ELF-1 (cell line): ENCODE measurements around the gene HOXA11.

ENCODE experiments used
- DNase-seq: peaks from one replicate; pipeline ENCODE4 v3.0.0-alpha.2; 2016; ENCODE audit warnings: low read depth, low spot score

Gene HOXA11

DNA sequence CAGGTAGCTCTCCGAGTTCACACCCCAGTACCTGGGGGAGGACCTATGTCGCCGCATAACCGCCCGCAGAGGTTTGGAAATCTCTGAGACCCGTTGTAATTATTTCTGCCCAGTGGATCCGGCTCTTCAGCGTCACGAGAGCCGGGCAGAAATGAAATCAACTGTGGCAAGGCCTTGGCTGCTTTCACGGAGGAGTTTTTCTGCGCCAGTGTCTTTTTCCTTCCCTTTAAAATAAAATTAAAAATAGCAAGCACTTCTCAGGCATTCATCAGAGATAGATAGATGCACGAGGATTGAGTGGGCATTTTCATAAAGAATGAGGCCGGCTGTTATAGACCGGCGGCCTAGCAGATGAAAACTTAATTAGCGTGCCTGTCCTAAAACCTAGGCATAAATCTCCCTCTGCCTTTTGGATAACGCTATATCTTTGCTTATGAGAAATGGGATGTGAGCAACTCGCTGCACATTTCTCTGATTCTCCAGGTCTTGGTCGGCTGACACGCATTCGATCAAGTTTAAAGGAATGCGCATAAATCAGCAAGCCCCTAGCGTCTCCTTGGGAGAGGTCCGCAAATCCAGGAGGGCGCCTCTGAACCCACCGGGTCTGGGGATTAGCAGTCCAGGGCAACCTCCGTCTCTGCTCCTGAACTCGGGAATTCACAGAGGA, 8.4 kb upstream of the HOXA11 start:
- peak; percentile 50 for DNase-seq

DNA sequence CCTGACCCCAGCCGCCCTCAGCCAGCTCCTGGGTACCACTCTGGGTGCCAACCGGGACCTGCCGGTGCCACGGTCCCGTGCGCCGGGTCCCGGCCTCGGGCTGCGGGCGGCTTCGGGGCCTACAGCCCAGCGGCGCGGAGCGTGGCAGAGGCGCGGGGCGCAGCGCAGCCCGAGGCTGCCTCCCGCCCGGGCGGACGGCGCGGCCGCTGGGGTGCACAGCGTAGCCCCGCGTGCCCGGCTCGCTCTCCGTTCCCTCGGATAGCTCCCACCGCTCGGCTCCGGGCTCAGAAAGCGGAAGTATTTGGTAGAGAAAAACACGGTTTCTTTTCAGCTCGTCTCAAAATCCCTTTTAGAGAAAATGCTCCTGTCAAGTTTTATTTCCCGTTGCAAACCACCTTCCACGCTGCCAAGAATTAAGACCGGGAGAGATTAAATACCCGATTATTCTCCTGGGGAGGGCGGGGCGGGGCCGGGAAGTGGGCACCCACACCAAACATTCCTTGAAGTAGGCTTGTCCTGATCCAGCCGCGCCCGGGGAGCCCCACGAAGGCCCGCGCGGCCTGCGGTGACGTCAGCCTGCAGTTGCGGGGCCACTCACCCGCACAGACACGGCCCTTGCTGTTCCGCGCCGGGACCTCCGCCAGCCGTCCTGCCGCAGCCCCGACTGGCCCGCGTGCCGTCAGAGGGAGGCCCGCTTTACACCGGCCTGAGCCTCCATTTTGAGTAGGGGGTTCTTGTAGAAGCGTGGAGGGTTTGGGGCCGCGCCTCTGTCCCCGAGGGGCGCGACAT, 7.7 kb upstream of the HOXA11 start:
- peak; percentile 22 for DNase-seq

DNA sequence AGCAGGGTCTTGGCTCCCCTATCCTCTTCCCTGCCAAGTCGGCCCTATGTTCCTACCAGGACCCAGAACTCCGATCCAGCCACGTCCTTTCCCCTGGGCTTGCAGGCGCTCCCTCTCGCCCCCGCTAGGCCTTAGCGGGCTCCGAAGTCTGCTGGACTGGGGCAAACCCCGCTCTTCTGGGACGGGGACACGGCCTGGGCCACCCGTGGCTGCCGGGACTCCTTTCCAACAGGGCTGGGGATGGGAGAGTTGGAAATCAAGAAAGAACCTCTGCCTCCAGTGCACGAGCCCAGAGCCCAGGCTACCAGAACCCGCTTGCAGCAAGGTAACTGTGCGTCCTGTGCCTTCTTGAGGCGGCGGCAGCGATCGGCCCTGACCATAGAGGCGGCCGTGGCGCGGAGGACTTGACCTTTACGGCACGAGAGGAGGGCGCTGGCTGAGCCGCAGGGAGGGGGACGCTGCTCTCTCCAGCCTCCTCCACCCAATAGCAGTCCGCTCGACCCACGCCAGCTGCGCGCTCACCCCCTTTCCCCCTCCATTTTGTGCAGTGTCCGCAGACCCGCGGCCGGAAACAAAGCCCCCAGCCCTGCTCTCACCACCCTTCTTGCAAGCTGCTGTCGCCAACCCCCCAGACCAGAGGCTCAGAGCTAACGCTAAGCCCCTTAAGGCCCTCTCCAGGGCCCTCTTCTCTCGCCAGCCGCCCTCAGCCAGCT, 7.0 kb upstream of the HOXA11 start:
- peak; percentile 58 for DNase-seq

DNA sequence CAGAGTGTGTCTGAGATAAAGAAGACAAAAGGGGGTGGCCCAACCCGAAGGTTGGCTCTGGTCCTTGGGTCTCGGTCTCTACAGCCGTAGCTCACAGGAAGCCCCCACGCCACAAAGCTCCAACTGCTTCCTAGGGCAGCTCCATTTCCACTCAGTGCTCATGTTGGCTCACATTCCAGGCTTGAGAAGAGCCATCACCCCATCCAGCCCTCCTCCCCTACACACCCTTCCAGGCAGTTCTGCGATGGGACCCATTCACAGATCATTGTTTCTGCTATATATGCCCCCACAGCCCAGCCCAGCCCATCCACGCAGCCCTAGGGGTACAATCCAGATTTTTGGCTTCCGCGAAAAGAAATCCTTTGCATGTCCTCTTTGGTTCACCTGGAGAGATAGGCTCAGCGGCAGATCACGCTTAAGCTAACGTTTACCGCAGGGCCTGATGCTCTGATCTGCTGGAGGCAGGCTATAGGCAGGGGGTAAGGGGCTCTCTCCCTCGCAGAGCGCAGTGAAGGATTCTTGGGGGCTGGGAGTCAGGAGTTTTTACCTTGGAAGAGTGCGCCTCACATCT, 6.2 kb upstream of the HOXA11 start:
- peak; percentile 32 for DNase-seq

DNA sequence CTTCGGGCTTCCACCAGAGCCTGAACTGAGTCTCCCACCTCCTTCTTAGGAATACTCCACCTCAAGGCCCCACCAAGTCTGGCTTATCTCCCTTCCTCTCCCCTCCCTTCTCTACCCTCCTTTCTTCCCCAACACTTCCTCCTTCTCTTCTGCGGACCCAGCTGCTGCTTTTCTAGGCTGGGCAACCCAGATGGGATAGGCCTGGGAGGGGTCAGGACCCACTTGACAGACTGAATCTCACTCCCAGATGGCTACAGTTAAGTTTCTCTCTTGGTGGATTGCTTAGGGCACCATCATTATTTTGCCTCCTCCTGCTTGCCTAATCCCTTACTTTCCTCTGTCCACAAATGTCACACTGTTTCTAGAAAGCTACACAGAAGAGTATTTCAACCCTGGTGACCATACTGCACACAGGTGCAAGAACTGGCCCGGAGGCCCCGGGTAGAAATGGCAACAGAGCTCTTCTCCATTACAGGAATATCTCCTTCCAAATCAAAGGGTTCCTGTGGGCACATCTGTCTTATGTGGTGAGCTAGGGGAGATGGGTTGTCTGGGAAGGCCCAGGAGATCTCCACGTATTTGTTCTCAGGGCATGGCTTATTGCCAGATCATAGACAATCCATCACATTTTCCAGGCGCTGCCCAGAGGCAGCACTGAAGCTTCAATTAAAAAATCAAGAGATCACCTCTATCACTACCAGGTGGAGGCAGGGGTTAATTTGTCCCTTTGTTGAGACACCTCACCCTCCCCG, 5.1 kb upstream of the HOXA11 start:
- no peak for DNase-seq

DNA sequence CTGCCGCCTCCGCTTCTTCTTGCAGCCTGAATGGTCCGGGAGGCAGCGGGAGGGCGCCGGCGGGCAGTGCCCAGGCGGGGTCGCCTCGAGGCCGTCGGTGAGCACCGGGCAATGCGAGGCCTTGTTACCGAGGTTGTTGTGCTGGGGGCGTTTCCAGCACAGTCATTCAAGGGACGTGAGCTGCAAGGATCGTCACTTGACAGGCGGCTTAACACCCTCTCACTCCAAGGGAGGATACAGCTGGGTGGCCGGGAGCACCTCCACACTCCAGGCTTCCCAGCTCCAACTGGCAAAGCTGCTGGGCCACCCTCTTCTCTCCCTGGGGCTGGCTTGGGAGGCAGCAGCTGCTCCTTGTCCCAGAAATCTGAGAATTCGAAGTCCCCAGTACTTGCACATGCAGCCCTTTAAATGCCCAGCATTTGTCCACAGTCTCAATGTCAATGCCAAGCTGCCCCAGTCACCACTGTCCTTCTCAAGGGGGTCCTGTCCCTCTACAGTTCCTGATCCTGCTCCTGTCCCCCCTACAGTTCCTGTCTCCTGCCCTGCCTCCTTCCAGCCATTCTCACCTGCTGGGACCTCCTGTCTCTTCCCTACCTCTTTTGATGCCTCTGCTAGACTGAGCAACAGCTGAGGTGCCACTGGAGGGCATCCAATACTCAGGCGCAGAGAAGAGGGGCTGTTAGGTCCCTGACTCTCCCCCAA, 4.4 kb upstream of the HOXA11 start:
- DNase-seq: peak; percentile 55

DNA sequence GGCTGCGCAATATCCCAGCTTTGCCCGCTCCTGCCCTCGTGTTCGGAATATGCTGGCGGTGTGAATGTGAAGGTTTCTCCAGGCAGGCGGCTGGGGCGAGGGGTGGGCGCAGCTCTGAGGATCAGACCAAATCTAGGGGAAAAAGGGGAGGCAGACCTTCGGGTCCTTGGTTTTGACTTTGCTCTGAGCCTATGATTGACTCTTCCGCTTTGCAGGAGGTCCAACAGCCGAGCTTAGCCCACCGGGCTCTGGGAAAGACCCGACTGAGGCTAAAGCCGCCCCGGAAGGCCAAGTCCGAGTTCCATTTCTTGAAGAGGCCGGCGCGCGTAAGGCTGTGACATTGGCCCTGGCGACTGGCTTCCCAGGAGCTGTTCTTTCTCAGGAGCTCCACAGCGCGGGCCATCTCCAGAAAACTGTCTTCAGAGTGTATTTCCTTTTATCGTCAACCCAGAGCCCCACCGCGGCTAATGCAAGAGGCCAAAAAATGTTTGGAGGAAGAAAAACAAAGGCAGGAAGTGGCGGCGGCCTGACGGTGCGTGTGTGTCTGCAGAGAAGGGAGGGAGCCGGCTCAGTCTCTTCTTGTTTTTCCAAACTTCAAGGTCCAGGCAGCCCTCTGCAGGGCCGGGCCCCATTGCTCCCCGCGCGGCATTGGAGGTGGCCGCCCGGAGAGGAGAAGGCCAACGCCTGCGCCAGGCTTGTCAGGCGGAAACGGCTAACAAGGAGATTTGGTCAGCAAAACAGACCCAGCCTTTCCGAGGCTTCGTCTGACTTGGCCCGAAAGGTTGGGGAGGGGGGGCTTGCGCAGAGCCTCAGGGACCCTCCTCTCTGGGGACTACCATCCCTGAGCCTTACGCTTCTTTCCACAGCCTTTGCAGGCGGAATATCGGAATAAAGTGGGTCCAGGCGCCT, 3.6 kb upstream of the HOXA11 start:
- peak; percentile 55 for DNase-seq

DNA sequence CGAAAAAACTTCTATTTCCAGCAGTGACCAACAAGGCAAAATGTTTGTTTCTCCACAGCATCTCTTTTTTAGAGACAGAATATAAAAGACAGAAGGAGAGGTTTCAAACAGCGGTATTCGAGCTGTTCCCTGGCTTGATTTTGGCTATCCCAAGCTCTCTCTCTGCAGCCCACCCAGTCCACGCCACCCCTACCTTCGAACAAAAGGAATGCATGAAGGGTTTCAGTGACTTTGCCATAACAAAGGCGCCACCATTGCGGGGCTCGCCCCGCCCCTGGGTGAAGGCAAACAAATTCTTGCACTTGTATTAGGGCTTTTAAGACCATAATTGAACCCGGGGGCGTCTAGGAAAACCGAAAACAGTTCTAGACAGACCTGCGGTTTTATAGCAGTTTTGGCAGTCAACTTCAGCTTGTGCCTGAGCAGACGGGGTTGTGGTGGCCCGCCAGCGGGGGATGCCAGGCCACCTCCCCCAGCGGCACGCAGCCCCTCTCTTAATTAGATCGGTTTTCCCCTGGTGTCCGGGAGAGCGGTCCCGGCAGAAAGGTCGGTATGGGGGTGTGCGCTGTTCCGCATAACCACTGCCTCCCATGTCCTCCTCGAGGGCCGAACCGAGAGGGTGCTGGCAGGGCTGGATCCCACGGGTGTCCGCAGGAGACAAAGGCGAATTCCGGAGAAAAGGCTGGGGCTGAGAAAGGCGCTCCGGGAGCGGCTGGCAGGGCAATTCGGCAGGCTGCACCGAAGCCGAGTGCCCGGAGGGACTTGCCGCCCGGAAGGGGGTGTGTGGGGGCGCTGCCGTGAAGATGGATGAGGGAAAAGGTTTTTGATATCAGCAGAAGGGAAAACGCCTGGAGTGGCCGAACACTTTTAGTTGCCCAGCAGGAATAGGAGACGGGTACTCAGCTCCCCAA, 2.7 kb upstream of the HOXA11 start:
- DNase-seq: peak; percentile 43

DNA sequence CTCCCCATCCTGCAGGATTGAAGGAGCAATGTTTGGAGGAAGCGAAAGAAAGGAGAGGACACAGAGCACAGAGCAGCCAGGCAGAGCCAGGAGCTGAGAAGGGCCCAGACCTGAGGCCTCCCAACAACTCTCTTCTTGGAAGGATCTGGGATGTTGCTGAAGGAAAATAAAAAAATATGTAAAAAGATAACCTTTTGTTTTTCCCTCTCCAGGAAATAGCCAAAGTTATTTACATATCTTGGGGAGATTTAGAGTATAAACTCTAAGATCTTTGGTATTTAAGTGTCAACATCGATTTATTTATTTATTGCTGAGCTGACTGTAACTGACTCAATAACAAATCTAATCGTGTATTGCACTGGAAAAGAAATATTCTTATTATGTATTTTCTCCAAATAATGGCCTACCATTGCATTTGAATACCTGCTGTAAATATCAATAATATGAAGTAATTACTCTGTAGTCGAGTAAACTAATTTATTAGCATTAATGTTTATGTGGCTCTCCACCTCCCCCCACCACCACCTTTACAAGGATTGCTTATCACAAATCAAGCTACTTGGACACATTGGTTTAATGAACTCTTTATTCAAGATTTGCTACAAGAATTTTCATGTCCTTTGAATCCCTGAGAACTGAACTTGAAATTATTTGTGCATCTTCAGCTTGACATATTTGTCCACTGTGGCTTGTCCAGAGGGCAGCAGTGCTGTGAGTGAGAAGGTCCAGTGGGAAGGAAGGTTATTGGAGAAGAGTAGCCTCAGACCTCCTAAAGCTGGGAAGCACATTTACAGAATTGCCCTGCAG, 1.8 kb upstream of the HOXA11 start:
- peak; percentile 10 for DNase-seq

DNA sequence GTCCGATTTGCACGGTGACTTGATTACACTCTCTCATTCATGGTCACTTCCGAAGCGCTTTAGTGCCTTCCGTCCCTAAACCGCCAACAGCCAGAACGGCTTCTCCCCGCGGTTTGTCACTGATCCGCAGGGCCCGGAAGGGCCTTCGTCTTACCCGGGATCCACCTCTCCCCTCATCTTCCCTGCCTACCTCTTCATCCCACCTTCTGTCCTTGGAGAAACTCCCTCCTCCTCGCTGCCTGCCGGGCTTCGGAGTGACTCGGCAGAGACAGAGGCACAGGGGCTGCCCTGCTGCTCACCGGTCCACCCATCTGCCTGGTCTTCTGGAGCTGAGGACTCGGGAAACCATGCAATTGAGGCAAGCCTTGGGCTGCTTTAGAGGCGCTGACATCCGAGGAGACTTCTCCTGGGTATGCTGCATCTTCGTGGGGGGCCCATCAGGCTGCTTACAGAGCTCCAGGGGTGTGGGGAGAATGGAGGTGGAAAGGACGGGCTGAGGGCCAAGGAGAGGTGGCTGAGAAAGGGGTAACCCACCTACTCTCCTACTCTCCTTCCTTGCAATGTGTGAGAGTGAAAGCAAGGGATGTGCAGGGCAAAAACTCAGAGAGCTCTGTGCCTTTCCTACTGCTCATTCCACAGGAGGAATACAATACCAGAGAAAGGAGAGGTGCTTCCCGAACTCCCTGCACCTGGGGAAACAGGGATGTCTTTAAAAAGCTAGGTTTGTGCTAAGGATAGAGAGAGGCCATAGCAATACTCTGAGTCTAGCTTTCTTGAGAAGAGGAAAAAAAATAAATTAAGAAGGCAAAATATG, 1.0 kb upstream of the HOXA11 start:
- peak; percentile 44 for DNase-seq

DNA sequence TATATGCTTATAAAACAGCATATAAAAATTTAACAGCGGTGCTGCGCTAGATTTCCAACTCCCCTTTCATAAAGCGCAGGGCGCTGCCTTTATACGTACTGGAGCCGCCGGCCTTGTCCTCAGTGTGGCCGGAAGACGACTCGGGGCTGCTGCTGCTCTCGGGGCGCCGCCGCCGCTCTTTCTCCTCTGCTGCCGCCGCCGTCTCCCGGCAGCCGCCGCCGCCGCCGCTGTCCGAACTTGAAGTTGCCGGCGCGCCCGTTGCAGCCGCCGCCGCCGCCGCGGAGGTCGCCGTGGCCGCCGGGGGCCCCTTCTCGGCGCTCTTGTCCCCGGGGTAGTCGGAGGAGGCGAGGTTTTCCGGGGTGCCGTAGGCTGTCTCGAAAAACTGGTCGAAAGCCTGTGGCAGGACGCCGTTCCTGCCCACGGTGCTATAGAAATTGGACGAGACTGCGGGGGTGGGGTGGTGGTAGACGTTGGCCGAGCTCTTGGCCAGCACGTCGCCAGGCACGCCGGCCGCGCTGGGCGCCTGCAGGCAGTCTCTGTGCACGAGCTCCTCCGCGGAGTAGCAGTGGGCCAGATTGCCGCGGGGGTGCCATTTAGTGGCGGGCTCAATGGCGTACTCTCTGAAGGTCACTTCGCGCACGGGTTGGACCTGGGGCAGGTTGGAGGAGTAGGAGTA, 557 bp downstream of the HOXA11 start:
- DNase-seq: peak; percentile 47

DNA sequence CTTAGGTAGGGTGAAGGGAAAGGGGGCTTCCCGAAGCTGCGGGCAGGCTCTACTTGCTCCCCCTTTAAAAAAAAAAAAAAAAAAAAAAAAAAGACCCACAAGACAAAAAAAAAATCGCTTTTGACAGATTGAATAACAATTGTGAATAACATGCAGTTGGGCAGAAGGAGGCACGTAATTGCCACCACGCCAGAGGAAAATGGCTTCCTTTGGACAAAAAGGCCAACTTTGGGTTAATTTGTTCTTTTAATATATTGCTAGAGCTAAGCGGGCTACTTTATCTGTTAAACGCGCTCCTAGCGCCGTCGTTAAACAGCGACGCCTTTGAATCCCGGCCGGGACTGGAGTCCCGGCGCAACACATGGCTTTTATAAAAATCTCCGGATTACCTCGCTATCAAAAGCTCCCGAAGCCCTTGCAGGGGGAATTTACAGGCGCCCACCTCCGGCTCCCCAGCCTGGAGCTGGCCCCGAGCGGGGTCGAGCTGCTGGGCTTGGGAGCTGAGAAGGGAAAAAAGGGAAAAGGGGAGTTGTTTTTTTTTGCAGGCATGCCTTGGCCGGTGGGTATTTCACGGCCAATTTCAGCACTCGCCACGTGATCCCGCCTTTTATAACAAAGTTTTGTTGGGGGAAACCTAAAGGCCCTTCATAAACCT, 1.2 kb downstream of the HOXA11 start:
- no peak for DNase-seq

DNA sequence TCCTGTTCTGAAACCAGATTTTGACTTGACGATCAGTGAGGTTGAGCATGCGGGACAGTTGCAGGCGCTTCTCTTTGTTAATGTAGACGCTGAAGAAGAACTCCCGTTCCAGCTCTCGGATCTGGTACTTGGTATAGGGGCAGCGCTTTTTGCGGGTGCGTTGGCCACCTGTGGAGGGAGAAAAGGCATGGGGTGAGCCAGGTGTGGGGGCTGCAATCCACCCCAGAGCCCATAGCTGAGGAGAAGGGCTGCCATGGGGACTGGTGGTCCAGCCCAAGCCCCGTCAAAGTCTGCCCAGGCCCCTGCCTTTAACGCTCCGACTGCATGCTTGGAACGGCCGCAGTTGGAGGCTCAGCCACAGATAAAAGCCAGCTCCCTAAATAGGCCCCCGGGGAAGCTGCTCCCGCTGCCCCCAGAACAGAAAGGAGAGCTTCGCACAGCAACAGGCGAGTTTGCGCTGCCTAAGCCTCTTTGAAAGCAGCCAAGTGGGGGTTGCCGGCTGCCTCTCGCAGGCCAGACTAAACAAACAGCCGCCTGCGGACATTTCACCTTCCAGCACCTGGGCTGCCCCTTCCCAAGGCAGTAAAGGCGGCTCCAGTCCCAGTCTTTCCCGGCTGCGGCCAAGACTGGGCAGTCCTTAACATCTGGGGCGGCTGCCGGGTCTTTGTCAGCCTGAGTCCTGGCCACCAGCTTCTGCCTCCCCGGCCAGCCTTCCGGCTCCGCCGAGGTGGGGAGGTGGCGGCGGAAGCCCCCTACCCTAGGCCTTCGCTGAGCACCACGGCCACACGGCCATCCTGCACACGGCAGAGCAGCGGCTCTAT, 2.0 kb downstream of the HOXA11 start:
- peak; percentile 95 for DNase-seq

DNA sequence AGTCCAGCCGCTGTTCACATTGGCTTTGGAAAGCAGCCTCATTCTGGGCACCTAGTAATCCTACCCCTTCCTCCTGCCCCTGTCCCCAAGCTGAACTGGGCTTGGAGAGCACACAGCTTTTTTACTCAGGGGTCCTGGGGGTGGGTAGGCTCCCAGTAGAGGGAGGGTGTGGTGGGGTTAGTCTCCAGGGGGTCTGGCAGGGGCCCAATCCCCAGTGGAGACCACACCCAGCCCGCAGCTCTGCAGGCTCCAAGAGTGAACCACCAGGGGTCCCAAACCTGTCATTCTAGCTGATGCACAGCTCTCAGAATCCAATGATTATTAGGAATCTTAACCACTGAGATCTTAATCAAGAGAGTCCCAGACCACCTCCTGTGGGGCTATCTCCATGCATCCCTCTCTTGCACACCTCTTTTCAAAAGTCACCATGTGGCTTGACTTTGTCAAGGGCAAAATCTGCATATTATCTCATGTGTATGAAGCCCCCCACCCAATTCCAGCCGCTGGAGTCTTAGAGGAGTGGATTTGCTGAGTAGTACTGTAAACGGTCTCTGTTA, 2.7 kb downstream of the HOXA11 start:
- DNase-seq: peak; percentile 6

DNA sequence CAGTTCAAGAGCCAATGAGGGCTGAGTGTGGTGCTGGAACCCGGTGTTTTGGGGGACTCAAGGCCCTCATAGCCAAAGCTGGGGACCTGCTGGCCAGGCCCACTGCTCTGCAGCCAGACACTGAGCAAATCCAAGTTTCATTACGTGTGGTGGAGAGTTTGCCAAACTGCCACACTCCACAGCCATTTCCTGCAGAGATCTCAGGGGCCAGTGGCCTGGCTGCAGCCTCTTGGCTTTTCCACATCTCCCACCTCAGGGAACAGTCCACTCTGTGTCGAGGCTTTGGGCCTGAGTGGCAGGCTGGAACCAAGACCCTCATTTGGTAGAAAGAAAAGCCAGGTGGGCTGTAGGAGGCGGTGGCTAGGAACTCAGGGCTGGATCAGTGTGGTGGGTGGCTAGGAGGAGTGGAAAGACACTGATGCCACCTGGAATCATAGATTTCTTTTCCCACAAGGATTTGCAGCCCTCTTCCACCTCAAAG, 3.2 kb downstream of the HOXA11 start:
- no peak for DNase-seq
